SW480 (cell line): ENCODE data around the gene TMEM120B.

Source experiments
- DNase-seq: peaks from one replicate; pipeline ENCODE4 v3.0.0-alpha.2; 2016; ENCODE audit warnings: low spot score

TMEM120B gene

GRCh38 chr12:121792607-121793439 is 80.3 kb downstream of the TMEM120B start:
- DNase-seq: peak; percentile 42

GRCh38 chr12:121793440-121793837 is 80.9 kb downstream of the TMEM120B start, which contains the start of gene RHOF:
Gene RHOF, minus strand, starts transcription at chr12:121793688. Its CDS starts 55 bp downstream, at chr12:121793633.
- peak; percentile 36 for DNase-seq

- DNase-seq: peak; percentile 88
Observed at GRCh38 chr12:121793838-121794533, 81.4 kb downstream of the TMEM120B start.

GRCh38 chr12:121794534-121795033 is 82.0 kb downstream of the TMEM120B start:
- DNase-seq: no peak

- peak; percentile 66 for DNase-seq
Observed at GRCh38 chr12:121795034-121795968, 82.7 kb downstream of the TMEM120B start.

- DNase-seq: peak; percentile 93
Observed at GRCh38 chr12:121796855-121797751, 84.6 kb downstream of the TMEM120B start.

GRCh38 chr12:121797937-121798786 is 85.6 kb downstream of the TMEM120B start:
- peak; percentile 68 for DNase-seq

GRCh38 chr12:121798787-121799155 is 86.2 kb downstream of the TMEM120B start:
- DNase-seq: peak; percentile 8

GRCh38 chr12:121799156-121799841 is 86.7 kb downstream of the TMEM120B start:
- DNase-seq: peak; percentile 90

- DNase-seq: peak; percentile 90
Observed at GRCh38 chr12:121799842-121800693, 87.5 kb downstream of the TMEM120B start.

GRCh38 chr12:121800694-121801594 is 88.4 kb downstream of the TMEM120B start:
- DNase-seq: peak; percentile 66

- peak; percentile 22 for DNase-seq
Observed at GRCh38 chr12:121801595-121802484, 89.3 kb downstream of the TMEM120B start.

- no peak for DNase-seq
Observed at GRCh38 chr12:121802485-121802842, 89.9 kb downstream of the TMEM120B start.

- peak; percentile 96 for DNase-seq
Observed at GRCh38 chr12:121802843-121803698, 90.5 kb downstream of the TMEM120B start.

GRCh38 chr12:121803861-121804416 is 91.4 kb downstream of the TMEM120B start, which contains the start of gene SETD1B:
Gene SETD1B, plus strand, starts transcription at chr12:121804009. Its CDS starts 729 bp downstream, at chr12:121804738.
- DNase-seq: peak; percentile 71
